H1 (cell line): Measurements from ENCODE around the gene OBSCN.
A peak's percentile ranks its signal among the peaks of the same experiment; 100 is the strongest.

Experiments used
- CTCF ChIP-seq, 3 experiments: IDR thresholded peaks; 1 replicate in 2 of 3; 2 replicates in 1 of 3; pipeline versions ENCODE4 v1.5.1 to v1.6.1; 2011; ENCODE audit warnings: low read length in 3 of 3, mild to moderate bottlenecking in 3 of 3, inconsistent platforms in 2 of 3, low read depth in 1 of 3, moderate library complexity in 1 of 3; ENCODE audit not compliant: insufficient read depth in 1 of 3; ENCODE audit errors: control extremely low read depth in 1 of 3
- EP300 ChIP-seq, 2 experiments: IDR thresholded peaks; 1 replicate in 1 of 2; 2 replicates in 1 of 2; pipeline ENCODE4 v1.6.1; 2011 to 2012; ENCODE audit warnings: low read depth in 2 of 2, low read length in 2 of 2, mild to moderate bottlenecking in 2 of 2, borderline replicate concordance in 1 of 2, inconsistent platforms in 1 of 2, moderate library complexity in 1 of 2
- EZH2 ChIP-seq: fragments of 200-600 bp; sonication (generic); IDR thresholded peaks from 2 replicates; pipeline ENCODE4 v1.7.1; 2012; ENCODE audit warnings: low read depth, mild to moderate bottlenecking, moderate library complexity, low read length, inconsistent platforms; ENCODE audit not compliant: severe bottlenecking
- HDAC2 ChIP-seq, 2 experiments: fragments of 300-600 bp in 1 of 2; sonication (generic) in 1 of 2; IDR thresholded peaks; 2 replicates each; pipeline ENCODE4 v1.6.1; 2011 to 2012; ENCODE audit warnings: low read depth in 2 of 2, low read length in 2 of 2, mild to moderate bottlenecking in 2 of 2, moderate library complexity in 2 of 2, borderline replicate concordance in 1 of 2, inconsistent platforms in 1 of 2
- POLR2A ChIP-seq, 2 experiments: IDR thresholded peaks; 1 replicate in 1 of 2; 2 replicates in 1 of 2; pipeline ENCODE4 v1.6.1; 2011; ENCODE audit warnings: low read depth in 2 of 2, low read length in 2 of 2, mild to moderate bottlenecking in 2 of 2; ENCODE audit errors: control extremely low read depth in 1 of 2

- TF ChIP-seq CTCF (IDR thresholded peaks at IDR 0.05; ENCODE audit: control extremely low read depth in 1 of 3, insufficient read depth in 1 of 3, low read depth in 1 of 3, low read length in 3 of 3) (peak in 1 of 3 experiments; percentile 3; a peak in 1 of 4 replicates), EZH2 (no peak), EP300 (IDR thresholded peaks at IDR 0.05; ENCODE audit: borderline replicate concordance in 1 of 2, low read depth in 2 of 2, low read length in 2 of 2) (no peak), HDAC2 (IDR thresholded peaks at IDR 0.05; ENCODE audit: borderline replicate concordance in 1 of 2, low read depth in 2 of 2, low read length in 2 of 2) (no peak), POLR2A (IDR thresholded peaks at IDR 0.05; ENCODE audit: control extremely low read depth in 1 of 2, low read depth in 2 of 2, low read length in 2 of 2) (no peak)
Observed at GRCh38 chr1:228410671-228411070, 202.8 kb downstream of the OBSCN start.
